Right ventricle myocardium superior (tissue), 1 donor: ENCODE data around the gene THEM4. TPM values are rescaled to one million over a fixed set of nuclear protein-coding genes. Genes with fewer than 3 reads are reported as not detected.
"Not testable (repeated sequence)": the region's sequence is repeated elsewhere in the genome, so short reads cannot be mapped to it uniquely, and the experiment has no call there.

ENCODE experiments used
- ATAC-seq: fragments of 200-7000 bp; cut with Tn5 transposase; one replicate; pipeline ENCODE4 v1.9.1; 2020; ENCODE audit warnings: mild to moderate bottlenecking; ENCODE audit not compliant: poor library complexity
- DNase-seq: peaks from one replicate; pipeline ENCODE4 v3.0.0-alpha.2; 2020
- intact Hi-C: fragments of 100-400 bp; cut with DNase I; formaldehyde crosslinking; loops from one replicate; pipeline ENCODE4 v1.11.2; 2022
- total RNA-seq: library from RNA; stranded (reverse); fragmentation: NEBNext Ultra II Directional; extraction: Animal tissue kit (Norgen Biotek cat#: 25700); gene quantifications from one replicate; pipeline ENCODE4 v1.2.1, GENCODE V29; 2021
- donor health status: DM: no; HTN: yes; CAD: no; lungs with severe emphysema.

THEM4 gene
- total RNA-seq, 1 donor from 2014 or later, result 17.0 TPM

- ATAC-seq, intact Hi-C loops, DNase-seq: not testable (repeated sequence)
Measured at GRCh38 chr1:151905443-151906323, 3.6 kb downstream of the THEM4 start.

- ATAC-seq (no peak), DNase-seq (no peak)
- intact Hi-C loops, result no loop called here
Measured at GRCh38 chr1:151905070-151905442, 4.3 kb downstream of the THEM4 start.

GRCh38 chr1:151902858-151903257 lies 6.5 kb downstream of the THEM4 start:
- ATAC-seq (no peak), DNase-seq (no peak)
- intact Hi-C loops, result no loop called here

GRCh38 chr1:151900804-151901203 lies 8.5 kb downstream of the THEM4 start:
- ATAC-seq, DNase-seq, intact Hi-C loops: not testable (repeated sequence)

GRCh38 chr1:151898519-151898991 lies 10.8 kb downstream of the THEM4 start:
- DNase-seq, result no peak
- intact Hi-C loops, result no loop called here
- peak; percentile 10 for ATAC-seq

- ATAC-seq (peak; percentile 12), DNase-seq (no peak)
- intact Hi-C loops, result no loop called here
Measured at GRCh38 chr1:151897991-151898431, 11.3 kb downstream of the THEM4 start.

GRCh38 chr1:151893176-151893924 lies 16.0 kb downstream of the THEM4 start:
- ATAC-seq (no peak), DNase-seq (no peak)
- intact Hi-C loops, result no loop called here

GRCh38 chr1:151892190-151892589 lies 17.1 kb downstream of the THEM4 start:
- no peak for ATAC-seq
- no peak for DNase-seq

GRCh38 chr1:151891512-151891911 lies 17.8 kb downstream of the THEM4 start:
- intact Hi-C loops, result no loop called here
- ATAC-seq (no peak), DNase-seq (no peak)

More at GRCh38 chr1:151892190-151892589, 17.1 kb downstream of the THEM4 start:
- intact Hi-C loops, result no loop called here

- ATAC-seq, result no peak
- intact Hi-C loops, result no loop called here
- no peak for DNase-seq
Measured at GRCh38 chr1:151888972-151889570, 20.2 kb downstream of the THEM4 start.

GRCh38 chr1:151887028-151887427 lies 22.3 kb downstream of the THEM4 start:
- ATAC-seq (no peak), DNase-seq (no peak)
- intact Hi-C loops, result no loop called here

- no peak for ATAC-seq
- DNase-seq, result no peak
- intact Hi-C loops, result no loop called here
Measured at GRCh38 chr1:151885479-151885878, 23.8 kb downstream of the THEM4 start.

GRCh38 chr1:151884879-151885278 lies 24.4 kb downstream of the THEM4 start:
- ATAC-seq, DNase-seq, intact Hi-C loops: not testable (repeated sequence)

GRCh38 chr1:151884445-151884844 lies 24.9 kb downstream of the THEM4 start:
- intact Hi-C loops, ATAC-seq, DNase-seq: not testable (repeated sequence)

- ATAC-seq, DNase-seq, intact Hi-C loops: not testable (repeated sequence)
Measured at GRCh38 chr1:151883898-151884297, 25.4 kb downstream of the THEM4 start.

- intact Hi-C loops, ATAC-seq, DNase-seq: not testable (repeated sequence)
Measured at GRCh38 chr1:151882918-151883317, 26.4 kb downstream of the THEM4 start.

GRCh38 chr1:151882466-151882865 lies 26.8 kb downstream of the THEM4 start:
- intact Hi-C loops, result no loop called here
- ATAC-seq (no peak), DNase-seq (no peak)

- DNase-seq, result no peak
Measured at GRCh38 chr1:151881479-151881878, 27.8 kb downstream of the THEM4 start.

More at GRCh38 chr1:151881479-151881878, 27.8 kb downstream of the THEM4 start:
- intact Hi-C loops, result no loop called here
- no peak for ATAC-seq
